HG02678 (cell line): ENCODE measurements around the gene SDHAF1.
"Not testable (repeated sequence)": the region's sequence is repeated elsewhere in the genome, so short reads cannot be mapped to it uniquely, and the experiment has no call there.

Experiments
- ATAC-seq: cut with Tn5 transposase; IDR thresholded peaks from one replicate; pipeline ENCODE4 v1.9.1; 2021; ENCODE audit warnings: mild to moderate bottlenecking, moderate library complexity; ENCODE audit not compliant: unreplicated experiment

Gene SDHAF1

DNA sequence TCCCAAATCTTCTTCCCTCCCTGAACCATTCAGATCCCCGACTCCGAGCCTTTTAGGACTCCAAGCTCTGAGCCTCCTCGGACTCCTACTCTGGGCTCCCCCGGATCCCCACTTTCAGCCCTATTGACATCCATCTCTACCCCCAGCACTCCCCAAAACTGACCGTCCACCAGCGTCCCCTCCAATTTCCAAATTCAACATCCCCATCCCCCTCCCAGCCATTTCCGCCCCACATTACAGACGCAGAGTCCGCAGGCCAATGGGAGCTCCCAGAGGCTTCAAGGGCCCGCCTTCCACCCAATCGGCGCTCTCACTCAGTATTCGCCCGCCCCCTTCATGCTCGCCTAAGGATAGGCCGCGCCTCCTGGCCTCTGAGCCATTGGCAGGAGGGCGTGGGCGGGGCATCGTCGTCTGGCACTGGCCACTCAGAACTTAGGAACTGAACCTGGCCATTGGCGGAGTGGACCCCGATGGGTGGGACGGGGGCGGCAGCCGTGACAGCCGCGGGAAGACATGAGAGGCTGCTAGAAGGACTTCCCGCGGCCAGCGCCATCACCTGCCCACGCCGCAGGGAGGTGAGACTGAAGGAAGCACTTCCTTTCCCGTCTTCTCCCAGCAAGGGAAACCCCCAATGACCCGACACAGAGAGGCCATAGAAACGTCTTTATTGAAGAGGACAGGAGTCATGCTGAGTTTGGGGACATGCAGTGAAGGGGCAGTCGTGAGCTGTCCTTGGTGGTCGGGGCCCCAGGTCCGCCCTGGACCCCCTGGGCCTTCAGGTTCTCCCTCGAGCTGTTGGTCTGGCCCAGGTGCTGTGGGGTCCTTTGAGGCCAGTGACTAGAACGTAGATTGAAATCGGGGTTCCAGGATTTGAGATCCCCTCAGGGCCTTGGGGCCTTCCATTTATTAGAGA lies 19.3 kb downstream of the SDHAF1 start, which contains the start of gene ALKBH6:
Gene ALKBH6, minus strand, starts transcription at position 202 of the 913 bp plus-strand sequence. CDS start 816 bp downstream, outside the sequence.
- ATAC-seq = peak; percentile 97

DNA sequence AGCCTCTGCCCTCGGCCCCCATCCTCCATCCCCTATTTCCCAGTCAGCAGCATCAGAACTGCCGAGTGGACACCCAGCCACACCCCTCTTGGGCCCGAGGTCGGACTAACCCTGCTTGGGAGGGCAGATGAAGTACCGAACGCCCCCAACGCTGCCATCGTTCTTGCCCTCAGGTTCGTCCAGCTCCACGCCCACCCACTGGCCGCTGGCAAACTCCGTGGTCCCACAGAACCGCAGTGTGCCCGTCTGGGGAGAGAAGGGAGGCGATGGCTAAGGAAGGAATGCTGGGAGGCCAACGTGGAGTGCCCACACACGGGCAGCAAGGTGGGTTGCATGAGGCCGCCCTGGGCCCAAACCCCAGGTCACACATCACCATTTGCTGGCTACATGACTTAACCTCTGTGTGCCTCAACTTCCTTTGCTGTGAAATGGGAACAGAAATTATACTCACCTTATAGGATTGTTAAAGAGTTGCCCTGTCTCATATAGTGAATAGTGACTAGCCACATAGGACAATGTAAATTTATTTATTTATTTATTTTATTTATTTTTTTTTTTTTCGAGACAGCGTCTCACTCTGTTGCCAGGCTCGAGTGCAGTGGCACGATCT lies 24.2 kb downstream of the SDHAF1 start:
- ATAC-seq = no peak

DNA sequence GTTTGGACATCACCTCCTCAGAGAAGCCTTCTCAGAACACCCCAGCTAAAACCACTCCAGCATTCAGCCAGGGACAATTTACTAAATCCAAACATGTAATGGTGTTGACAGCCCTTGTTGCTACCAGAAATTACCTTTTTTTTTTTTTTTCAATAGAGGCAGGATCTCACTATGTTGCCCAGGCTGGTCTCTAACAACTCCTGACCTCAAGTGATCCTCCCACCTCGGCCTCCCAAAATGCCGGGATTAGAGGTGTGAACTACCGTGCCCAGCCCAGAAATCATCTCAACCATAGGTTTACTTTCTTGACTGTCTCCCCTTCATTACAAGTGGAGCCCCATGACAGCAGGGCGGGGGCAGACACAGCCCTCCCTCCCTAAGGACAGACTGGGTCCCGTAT lies 28.4 kb downstream of the SDHAF1 start:
- ATAC-seq = no peak

DNA sequence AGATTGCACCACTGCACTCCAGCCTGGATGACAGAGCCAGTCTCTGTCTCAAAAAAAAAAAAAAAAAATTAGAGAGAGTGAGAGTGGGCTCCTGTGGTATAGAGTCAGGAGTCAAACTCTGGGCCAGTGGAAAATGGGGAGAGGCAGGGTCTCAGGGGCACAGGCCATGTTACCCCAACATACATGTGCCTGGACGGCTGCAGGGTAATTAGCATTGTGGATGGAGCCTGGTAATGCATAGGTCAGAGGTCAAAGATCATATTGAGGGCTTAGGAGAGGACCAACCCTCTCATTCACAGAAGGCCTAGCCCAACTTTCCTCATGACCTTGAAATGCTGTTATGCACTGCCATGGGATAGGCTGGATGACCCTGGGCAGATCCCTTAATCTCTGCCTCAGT lies 30.6 kb downstream of the SDHAF1 start:
- no peak for ATAC-seq

DNA sequence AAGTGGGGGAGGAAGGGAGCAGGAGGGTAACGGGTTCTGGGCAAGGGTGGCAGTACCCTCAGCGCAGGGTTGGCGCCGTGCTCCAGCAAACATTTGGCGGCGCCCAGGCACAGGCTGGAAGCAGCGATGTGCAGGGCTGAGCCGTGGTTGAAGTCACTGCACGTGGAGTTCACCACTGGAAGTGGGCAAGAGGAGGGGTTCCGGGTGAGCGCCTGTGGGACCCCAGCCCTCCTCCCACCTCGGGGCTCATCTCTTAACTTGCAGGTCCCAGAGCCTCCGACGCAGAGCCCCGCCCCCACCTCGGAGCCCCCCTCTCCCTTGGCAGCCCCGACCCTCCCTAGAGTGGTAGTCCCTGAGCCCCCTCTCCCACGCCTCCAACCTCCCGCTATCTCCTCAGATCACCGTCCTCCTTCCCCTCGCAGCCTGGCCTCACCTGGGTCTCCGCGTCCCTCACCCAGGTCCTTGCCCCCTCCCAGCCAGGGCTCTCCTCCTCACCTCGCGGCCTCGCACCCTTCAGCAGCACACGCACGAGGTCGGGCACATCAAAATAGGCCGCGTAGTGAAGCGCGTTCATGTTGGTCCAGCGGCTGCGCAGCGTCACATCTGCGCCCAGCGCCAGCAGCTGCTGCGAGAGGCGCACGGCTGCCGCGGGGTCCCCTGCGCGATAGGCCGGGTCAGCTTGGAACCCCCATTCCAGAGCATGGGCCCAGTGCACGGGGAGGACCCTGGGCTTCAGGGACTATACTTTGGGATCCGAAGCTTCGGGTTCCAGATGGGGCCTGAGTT lies 31.3 kb downstream of the SDHAF1 start:
- no peak for ATAC-seq

DNA sequence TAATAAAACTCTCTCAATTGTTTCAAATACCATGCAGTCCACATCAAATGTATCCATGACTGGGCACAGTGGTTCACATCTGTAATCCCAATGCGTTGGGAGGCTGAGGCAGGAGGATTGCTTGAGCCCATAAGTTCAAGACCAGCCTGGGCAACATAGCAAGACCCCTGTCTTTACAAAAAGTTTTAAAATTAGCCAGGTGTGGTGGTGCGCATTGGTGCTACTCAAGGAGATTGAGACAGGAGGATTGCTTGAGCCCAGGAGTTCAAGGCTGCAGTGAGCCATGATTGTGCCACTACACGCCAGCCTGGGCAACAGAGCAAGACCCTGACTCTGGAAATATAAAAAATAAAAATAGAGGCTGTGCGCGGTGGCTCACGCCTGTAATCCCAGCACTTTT lies 32.7 kb downstream of the SDHAF1 start:
- ATAC-seq = no peak

DNA sequence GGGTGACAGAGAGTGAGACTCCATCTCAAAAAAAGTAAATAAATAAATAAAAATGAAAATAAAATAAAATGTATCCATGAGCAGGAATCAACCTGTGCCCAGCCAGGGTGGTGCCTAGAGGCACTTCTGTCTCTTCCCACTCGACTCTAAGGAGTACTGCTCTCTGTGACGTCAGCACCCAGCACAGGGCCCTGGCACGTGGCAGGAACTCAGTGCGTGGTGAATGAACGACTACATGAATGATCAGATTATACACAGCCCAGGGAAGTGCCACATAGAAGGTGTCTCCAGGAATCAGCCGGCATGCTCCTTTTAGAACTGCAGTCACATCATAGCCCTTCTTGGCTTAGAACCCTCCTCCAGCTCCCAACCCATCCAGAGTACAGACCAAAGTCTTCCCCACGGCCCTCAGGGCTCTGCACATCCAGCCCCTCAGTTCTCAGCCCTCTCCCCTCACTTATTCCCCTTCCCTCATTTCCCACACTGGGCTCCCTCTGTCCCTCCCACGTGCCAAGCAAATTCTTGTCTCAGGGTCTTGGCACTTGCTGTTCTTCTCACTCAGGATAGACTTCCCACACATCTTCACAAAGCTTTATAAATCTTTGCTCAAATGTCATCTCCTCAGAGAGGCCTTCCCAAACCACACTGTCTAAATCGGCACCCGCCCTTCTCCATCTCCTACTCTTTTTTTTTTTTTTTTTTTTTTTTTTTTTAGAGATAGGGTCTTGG lies 33.5 kb downstream of the SDHAF1 start:
- ATAC-seq = no peak

DNA sequence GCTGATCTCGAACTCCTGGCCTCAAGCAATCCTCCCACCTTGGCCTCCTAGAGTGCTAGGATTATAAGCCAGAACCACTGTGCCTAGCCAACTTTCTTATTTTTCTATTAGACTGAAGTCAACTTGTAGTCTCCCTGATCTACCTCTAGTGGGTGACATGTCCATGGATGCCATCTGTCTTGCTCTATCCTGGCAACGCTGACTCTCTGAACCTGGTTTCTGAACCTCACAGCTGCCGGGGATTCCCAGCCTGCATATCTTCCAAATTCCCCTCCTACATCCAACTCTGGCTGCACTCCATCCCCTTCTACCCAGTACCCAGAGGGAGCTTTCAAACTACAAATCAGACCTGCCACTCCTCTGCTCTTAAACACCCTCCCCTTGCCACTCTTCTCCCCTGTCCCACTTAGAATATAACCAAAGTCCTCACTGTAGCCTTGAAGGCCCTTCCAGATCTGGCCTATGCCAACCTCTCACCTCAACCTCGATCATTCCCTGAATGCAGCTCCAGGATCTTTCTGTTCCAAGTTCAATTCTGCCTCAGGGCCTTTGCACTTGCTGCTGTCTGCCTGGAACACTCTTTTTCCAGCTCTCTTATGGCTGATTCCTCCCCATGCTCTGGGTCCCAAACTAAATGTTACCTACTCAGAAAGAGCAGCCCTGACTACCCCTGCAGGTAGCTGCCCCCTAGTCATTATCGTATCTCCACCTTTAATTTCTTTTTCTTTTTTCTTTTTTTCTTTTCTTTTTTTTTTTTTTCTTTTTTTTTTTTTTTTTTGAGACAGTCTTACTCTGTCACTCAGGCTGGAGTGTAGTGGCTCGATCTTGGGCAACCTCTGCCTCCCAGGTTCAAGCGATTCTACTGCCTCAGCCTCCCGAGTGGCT lies 35.5 kb downstream of the SDHAF1 start:
- ATAC-seq = no peak

DNA sequence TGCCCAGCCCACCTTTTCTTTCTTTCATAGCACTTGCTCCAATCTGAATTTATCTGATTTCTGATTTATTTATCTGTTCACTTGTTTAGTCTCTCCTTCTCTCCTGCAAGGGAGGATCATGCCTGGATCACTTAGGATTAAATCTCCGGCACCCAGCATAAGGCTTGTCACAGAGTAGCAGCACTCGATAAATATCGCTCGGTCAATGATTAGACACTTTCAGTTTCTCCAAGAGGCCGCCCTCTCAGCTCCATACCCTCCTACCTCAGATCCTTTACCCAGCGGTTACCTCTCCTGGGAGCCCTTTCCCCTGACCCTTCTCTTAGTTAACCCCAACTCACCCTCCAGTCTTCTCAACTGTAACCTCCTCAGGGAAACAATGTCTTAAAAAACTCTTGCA lies 36.3 kb downstream of the SDHAF1 start:
- ATAC-seq = no peak

DNA sequence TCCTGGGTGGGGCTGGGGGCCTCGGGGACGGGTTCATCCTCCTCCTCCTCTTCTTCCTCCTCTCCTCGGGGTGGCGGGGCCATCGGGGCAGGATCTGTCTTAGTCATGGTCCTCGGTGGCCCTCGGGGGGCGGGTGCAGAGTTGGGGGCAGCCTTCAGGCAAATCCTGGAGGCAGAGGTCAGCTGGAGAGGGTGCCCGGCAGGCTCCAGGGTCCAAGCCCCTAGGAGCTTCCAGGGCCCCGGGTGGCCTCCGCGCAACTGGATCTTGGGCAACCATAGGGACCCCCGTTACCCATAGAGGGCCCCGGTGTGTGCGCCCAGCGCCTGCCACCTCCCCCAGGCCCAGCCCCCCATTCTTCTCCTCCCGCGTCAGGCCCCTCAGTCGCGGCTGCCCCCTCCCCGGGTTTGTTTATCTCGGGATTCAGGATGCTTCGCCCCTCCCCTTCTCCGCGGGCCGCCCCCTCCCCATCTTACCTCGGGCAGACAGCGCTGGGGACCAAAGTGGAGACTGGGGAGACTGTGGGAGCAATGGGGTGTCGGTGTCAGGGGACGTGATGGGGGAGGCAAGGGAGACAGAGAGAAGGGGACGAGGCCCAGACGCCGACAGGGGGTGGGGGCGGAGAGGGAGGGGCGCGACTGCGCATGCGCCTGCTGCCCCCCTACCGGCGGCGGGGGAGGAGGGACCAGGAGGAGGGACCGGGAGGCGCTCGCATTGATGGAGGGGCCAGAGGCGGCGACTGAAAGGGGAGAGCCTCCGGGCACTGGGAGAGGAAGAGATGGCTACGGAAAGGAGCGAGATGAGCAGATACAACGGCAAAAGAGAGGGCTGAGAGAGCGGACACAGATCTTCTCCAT lies 37.5 kb downstream of the SDHAF1 start, which contains the start of gene CLIP3:
Gene CLIP3, minus strand, starts transcription at position 623 of the 854 bp plus-strand sequence. Its CDS starts 516 bp downstream, at position 107.
- ATAC-seq = no peak

DNA sequence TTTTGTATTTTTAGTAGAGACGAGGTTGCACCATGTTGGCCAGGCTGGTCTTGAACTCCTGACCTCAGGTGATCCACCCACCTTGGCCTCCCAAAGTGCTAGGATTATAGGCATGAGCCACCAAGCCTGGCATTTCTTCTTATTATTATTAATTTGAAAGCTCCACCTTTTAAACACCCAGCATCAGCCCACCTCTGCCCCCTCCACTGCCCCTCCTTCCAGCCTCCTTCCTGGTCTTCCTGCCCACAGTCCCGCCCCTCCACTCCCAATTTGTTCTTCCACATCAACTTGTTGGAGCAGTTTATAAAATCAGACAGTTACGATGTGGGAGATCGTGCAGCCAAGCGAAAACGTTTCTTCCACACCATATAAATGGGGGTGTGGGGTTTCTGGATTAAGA lies 45.5 kb downstream of the SDHAF1 start:
- ATAC-seq = no peak

DNA sequence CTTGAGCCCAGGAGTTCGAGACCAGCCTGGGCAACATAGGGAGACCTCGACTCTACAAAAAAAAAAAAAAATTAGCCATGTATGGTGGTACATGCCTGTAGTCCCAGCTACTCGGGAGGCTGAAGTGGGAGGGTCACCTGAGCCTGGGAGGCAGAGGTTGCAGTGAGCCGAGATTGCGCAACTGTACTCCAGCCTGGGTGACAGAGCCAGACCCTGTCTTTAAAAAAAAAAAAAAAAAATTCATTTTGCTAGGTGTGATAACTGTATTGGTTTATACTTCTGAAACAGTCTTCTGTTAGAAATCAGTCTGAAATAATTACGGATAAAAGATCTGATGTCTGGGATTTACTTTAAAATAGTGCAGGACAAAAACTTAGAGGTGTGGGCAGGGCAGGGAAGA lies 46.1 kb downstream of the SDHAF1 start:
- not testable (repeated sequence) for ATAC-seq

DNA sequence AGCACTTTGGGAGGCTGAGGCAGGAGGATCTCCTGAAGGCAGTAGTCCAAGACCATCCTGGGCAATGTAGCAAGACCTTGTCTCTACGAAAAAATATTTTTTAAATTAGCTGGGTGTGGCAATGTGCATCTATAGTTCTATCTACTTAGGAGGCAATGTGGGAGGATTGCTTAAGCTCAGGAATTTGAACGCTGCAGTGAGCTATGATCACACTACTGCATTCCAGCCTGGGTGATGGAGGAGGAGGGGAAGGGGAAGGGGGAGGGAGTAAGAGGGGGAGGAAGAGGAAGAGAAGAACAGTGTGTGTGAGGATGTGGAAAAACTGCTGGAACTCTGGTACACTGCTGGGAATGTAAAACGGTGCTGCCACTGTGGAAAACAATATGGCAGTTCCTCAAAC lies 46.8 kb downstream of the SDHAF1 start:
- ATAC-seq = no peak

DNA sequence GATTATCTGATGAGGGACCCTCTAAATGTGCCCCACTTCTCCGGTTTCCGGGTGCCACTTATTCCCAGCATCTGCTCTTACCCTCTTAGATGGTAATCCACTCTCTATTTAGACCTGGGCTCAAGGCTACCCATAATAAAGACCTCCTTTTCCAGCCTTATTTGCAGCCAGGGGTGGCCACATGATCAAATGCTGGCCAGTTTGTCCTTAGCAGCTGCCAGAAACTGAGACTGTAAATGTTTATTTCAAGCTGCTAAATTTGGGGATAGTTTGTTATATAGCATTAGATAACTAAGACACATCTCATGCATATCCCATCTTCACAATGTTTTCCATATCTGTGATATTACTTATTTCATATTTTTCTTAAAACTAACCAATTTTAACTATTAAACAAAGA lies 49.0 kb downstream of the SDHAF1 start:
- no peak for ATAC-seq
